Activated T-cell treated with anti-CD3 and anti-CD28 coated beads for 24 hours (primary cell): ENCODE data around the gene HPGDS.
"Not testable (repeated sequence)": the region's sequence is repeated elsewhere in the genome, so short reads cannot be mapped to it uniquely, and the experiment has no call there.

ENCODE experiments used
- DNase-seq: peaks from one replicate; pipeline ENCODE4 v3.0.0-alpha.2; 2020; ENCODE audit warnings: low read depth

The HPGDS gene

GRCh38 chr4:94319927-94320326 lies 22.7 kb downstream of the HPGDS start:
- DNase-seq: not testable (repeated sequence)

- no peak for DNase-seq
Measured at GRCh38 chr4:94307231-94307871, 35.3 kb downstream of the HPGDS start.

GRCh38 chr4:94306713-94307112 lies 35.9 kb downstream of the HPGDS start:
- no peak for DNase-seq

- no peak for DNase-seq
Measured at GRCh38 chr4:94305466-94306225, 37.0 kb downstream of the HPGDS start.

- peak; percentile 11 for DNase-seq
Measured at GRCh38 chr4:94304365-94304971, 38.2 kb downstream of the HPGDS start.

- DNase-seq: no peak
Measured at GRCh38 chr4:94302191-94302590, 40.4 kb downstream of the HPGDS start.

- DNase-seq: no peak
Measured at GRCh38 chr4:94298725-94299252, 43.8 kb downstream of the HPGDS start.

GRCh38 chr4:94295473-94295872 lies 47.2 kb downstream of the HPGDS start:
- not testable (repeated sequence) for DNase-seq

GRCh38 chr4:94293981-94294380 lies 48.7 kb downstream of the HPGDS start:
- not testable (repeated sequence) for DNase-seq

GRCh38 chr4:94290245-94290644 lies 52.4 kb downstream of the HPGDS start:
- no peak for DNase-seq

GRCh38 chr4:94285666-94286065 lies 57.0 kb downstream of the HPGDS start:
- no peak for DNase-seq

GRCh38 chr4:94284889-94285288 lies 57.7 kb downstream of the HPGDS start:
- DNase-seq: no peak

- no peak for DNase-seq
Measured at GRCh38 chr4:94278781-94279180, 63.9 kb downstream of the HPGDS start.

- no peak for DNase-seq
Measured at GRCh38 chr4:94277534-94277933, 65.1 kb downstream of the HPGDS start.

- DNase-seq: no peak
Measured at GRCh38 chr4:94276204-94276603, 66.4 kb downstream of the HPGDS start.

- DNase-seq: no peak
Measured at GRCh38 chr4:94274912-94275311, 67.7 kb downstream of the HPGDS start.

GRCh38 chr4:94271248-94271647 lies 71.4 kb downstream of the HPGDS start:
- DNase-seq: no peak

GRCh38 chr4:94267037-94267436 lies 75.6 kb downstream of the HPGDS start:
- DNase-seq: no peak

GRCh38 chr4:94262163-94263016 lies 80.2 kb downstream of the HPGDS start:
- DNase-seq: no peak

- no peak for DNase-seq
Measured at GRCh38 chr4:94256828-94257227, 85.8 kb downstream of the HPGDS start.

- DNase-seq: no peak
Measured at GRCh38 chr4:94256144-94256783, 86.4 kb downstream of the HPGDS start.

GRCh38 chr4:94253036-94253435 lies 89.6 kb downstream of the HPGDS start:
- DNase-seq: no peak
